Measurements from ENCODE around the gene MYH10.
A peak's percentile ranks its signal among the peaks of the same experiment; 100 is the strongest.

MYH10 gene

GRCh38 chr17:8630227-8630801 is at the start of gene MYH10:
Gene MYH10 (minus strand): TSS chr17:8630725. CDS start chr17:8623246, 7,479 bp downstream.
- Histone ChIP-seq H3K4me1 (peaks cover 5 to 26% (median 24%) of the 10 kb centered on the region in 10 experiments; a peak in 18 of 20 replicates), H3K36me3 (peaks cover 0 to 5% (median 0%) of the 10 kb centered on the region in 11 experiments; a peak in 4 of 22 replicates), H3K9ac (peak within 1 kb of the TSS; percentile 74 to 95 (median 87)), H4K20me1 (peaks cover 0 to 19% (median 0%) of the 10 kb centered on the region in 11 experiments; a peak in 5 of 22 replicates), H3K27ac (peak within 1 kb of the TSS in 9 of 11 experiments; percentile 63 to 90 (median 84); a peak in 18 of 22 replicates), H3K27me3 (peaks cover 0 to 66% (median 0%) of the 10 kb centered on the region in 11 experiments; a peak in 7 of 22 replicates), H3K9me3 (replicated peaks in 1 of 11) (no peaks in the 10 kb centered on the region), H3K4me3 (peak within 1 kb of the TSS; percentile 77 to 97 (median 88)), H3K4me2 (peak within 1 kb of the TSS; percentile 91 to 99 (median 96))
- TF ChIP-seq Cebpa-rat (IDR thresholded peaks at IDR 0.05), result no peak

- no peak for TF ChIP-seq Cebpa-rat (IDR thresholded peaks at IDR 0.05)
- no peak overlapping the region for H3K4me3 ChIP-seq
- no peak overlapping the region for H3K27ac ChIP-seq
- H3K9me3 ChIP-seq (replicated peaks in 1 of 11), result peaks cover 5 to 16% (median 12%) of the 10 kb centered on the region in 11 experiments; a peak in 17 of 22 replicates
- no peaks in the 10 kb centered on the region for H3K36me3 ChIP-seq
- peaks cover 0 to 10% (median 5%) of the 10 kb centered on the region in 10 experiments; a peak in 17 of 20 replicates for H3K4me1 ChIP-seq
- no peaks in the 10 kb centered on the region for H4K20me1 ChIP-seq
- H3K4me2 ChIP-seq, result no peak overlapping the region
- no peak overlapping the region for H3K9ac ChIP-seq
- H3K27me3 ChIP-seq, result no peaks in the 10 kb centered on the region
These were observed 48.6 kb upstream of the MYH10 start for GRCh38 chr17:8679126-8679525.

GRCh38 chr17:8675306-8675705 is 44.8 kb upstream of the MYH10 start:
- Histone ChIP-seq H3K9ac (no peak overlapping the region), H3K9me3 (replicated peaks in 1 of 11) (peaks cover 5 to 16% (median 12%) of the 10 kb centered on the region in 11 experiments; a peak in 17 of 22 replicates), H3K4me3 (no peak overlapping the region), H3K27ac (no peak overlapping the region), H3K4me1 (peaks cover 6 to 32% (median 19%) of the 10 kb centered on the region in 10 experiments; a peak in 18 of 20 replicates), H3K36me3 (no peaks in the 10 kb centered on the region), H4K20me1 (no peaks in the 10 kb centered on the region), H3K27me3 (no peaks in the 10 kb centered on the region), H3K4me2 (no peak overlapping the region)
- no peak for TF ChIP-seq Cebpa-rat (IDR thresholded peaks at IDR 0.05)

GRCh38 chr17:8674344-8675305 is 44.1 kb upstream of the MYH10 start:
- Histone ChIP-seq H3K27ac (no peak overlapping the region), H3K9ac (no peak overlapping the region), H3K4me2 (peak overlapping the region in 10 of 11 experiments; percentile 13 to 75 (median 64); a peak in 17 of 22 replicates), H3K36me3 (no peaks in the 10 kb centered on the region), H3K27me3 (no peaks in the 10 kb centered on the region), H3K4me3 (no peak overlapping the region), H3K9me3 (replicated peaks in 1 of 11) (peaks cover 5 to 16% (median 12%) of the 10 kb centered on the region in 11 experiments; a peak in 17 of 22 replicates), H3K4me1 (peaks cover 6 to 32% (median 19%) of the 10 kb centered on the region in 10 experiments; a peak in 18 of 20 replicates), H4K20me1 (no peaks in the 10 kb centered on the region)
- TF ChIP-seq Cebpa-rat (IDR thresholded peaks at IDR 0.05), result no peak

GRCh38 chr17:8673612-8674011 is 43.1 kb upstream of the MYH10 start:
- Histone ChIP-seq H3K4me1 (peaks cover 6 to 32% (median 19%) of the 10 kb centered on the region in 10 experiments; a peak in 18 of 20 replicates), H3K4me2 (peak overlapping the region; percentile 7 to 75 (median 63)), H3K9ac (no peak overlapping the region), H3K36me3 (no peaks in the 10 kb centered on the region), H3K4me3 (no peak overlapping the region), H3K27me3 (no peaks in the 10 kb centered on the region), H4K20me1 (no peaks in the 10 kb centered on the region), H3K27ac (no peak overlapping the region; a peak in 1 of 22 replicates), H3K9me3 (replicated peaks in 1 of 11) (peaks cover 5 to 10% (median 8%) of the 10 kb centered on the region in 11 experiments; a peak in 17 of 22 replicates)
- TF ChIP-seq Cebpa-rat (IDR thresholded peaks at IDR 0.05), result no peak

GRCh38 chr17:8672326-8672725 is 41.8 kb upstream of the MYH10 start:
- no peak for TF ChIP-seq Cebpa-rat (IDR thresholded peaks at IDR 0.05)
- Histone ChIP-seq H3K36me3 (no peaks in the 10 kb centered on the region), H3K9ac (no peak overlapping the region), H3K4me1 (peaks cover 6 to 32% (median 19%) of the 10 kb centered on the region in 10 experiments; a peak in 18 of 20 replicates), H3K27ac (no peak overlapping the region), H3K4me2 (peak overlapping the region in 4 of 11 experiments; percentile 5 to 75 (median 70); a peak in 4 of 22 replicates), H3K27me3 (no peaks in the 10 kb centered on the region), H4K20me1 (no peaks in the 10 kb centered on the region), H3K4me3 (no peak overlapping the region), H3K9me3 (replicated peaks in 1 of 11) (peaks cover 0 to 2% (median 0%) of the 10 kb centered on the region in 11 experiments; a peak in 2 of 22 replicates)

- Histone ChIP-seq H3K36me3 (no peaks in the 10 kb centered on the region), H3K4me1 (peaks cover 6 to 29% (median 19%) of the 10 kb centered on the region in 10 experiments; a peak in 18 of 20 replicates), H4K20me1 (no peaks in the 10 kb centered on the region), H3K4me2 (no peak overlapping the region), H3K9ac (no peak overlapping the region), H3K27ac (no peak overlapping the region), H3K9me3 (replicated peaks in 1 of 11) (no peaks in the 10 kb centered on the region), H3K27me3 (no peaks in the 10 kb centered on the region), H3K4me3 (no peak overlapping the region)
- no peak for TF ChIP-seq Cebpa-rat (IDR thresholded peaks at IDR 0.05)
These were observed 39.9 kb upstream of the MYH10 start for GRCh38 chr17:8670421-8670820.

GRCh38 chr17:8668176-8668740 is 37.7 kb upstream of the MYH10 start:
- Histone ChIP-seq H3K9ac (no peak overlapping the region), H3K27ac (no peak overlapping the region), H3K36me3 (no peaks in the 10 kb centered on the region), H3K4me2 (no peak overlapping the region), H3K9me3 (replicated peaks in 1 of 11) (no peaks in the 10 kb centered on the region), H3K27me3 (no peaks in the 10 kb centered on the region), H3K4me3 (no peak overlapping the region), H3K4me1 (peaks cover 0 to 14% (median 7%) of the 10 kb centered on the region in 10 experiments; a peak in 16 of 20 replicates), H4K20me1 (no peaks in the 10 kb centered on the region)
- no peak for TF ChIP-seq Cebpa-rat (IDR thresholded peaks at IDR 0.05)

All from BLaER1 treated with 17β-estradiol and CSF1 and Interleukin-3, amounts not matched to agents 10 nM and 100 nM (cell line).